ENCODE results near the gene RAB11FIP4. TPM values are rescaled to one million over a fixed set of nuclear protein-coding genes. Genes with fewer than 3 reads are reported as not detected.

Gene RAB11FIP4
- total and polyA plus RNA-seq, 2 of the 13 experiments (the other 11 are each of a cell fraction or from before 2014, with no cell fraction given): 28.0 to 89.3 TPM

GRCh38 chr17:31524926-31525800 lies 133.7 kb downstream of the RAB11FIP4 start (continued):
- no peak for TF ChIP-seq SKI (IDR thresholded peaks at IDR 0.05; ENCODE audit: partially characterized antibody)
- TF ChIP-seq RFX5 (IDR thresholded peaks at IDR 0.05; ENCODE audit: low read depth, low read length): no peak
- 0 out of 2 replicates have a peak, but pooled peaks have one; percentile 33 for TF ChIP-seq GATAD2A (CRISPR knock-in tag; IDR thresholded peaks at IDR 0.05)
- peak; percentile 31; the same call in 1 of the 2 replicates for TF ChIP-seq FOSL2 (CRISPR knock-in tag; IDR thresholded peaks at IDR 0.05)
- no peak for TF ChIP-seq HBP1 (CRISPR knock-in tag; IDR thresholded peaks at IDR 0.05; ENCODE audit: low read depth)
- 0 out of 2 replicates have a peak, but pooled peaks have one; percentile 56 for TF ChIP-seq ZNF205 (CRISPR knock-in tag; IDR thresholded peaks at IDR 0.05)
- TF ChIP-seq NCOA1 (CRISPR knock-in tag; IDR thresholded peaks at IDR 0.05): no peak
- 0 out of 2 replicates have a peak, but pooled peaks have one; percentile 37 for TF ChIP-seq ZNF580 (CRISPR knock-in tag; IDR thresholded peaks at IDR 0.05; ENCODE audit: borderline replicate concordance, low read depth)
- no peak for TF ChIP-seq GZF1 (CRISPR knock-in tag; IDR thresholded peaks at IDR 0.05)
- no peak for TF ChIP-seq AGO1 (IDR thresholded peaks at IDR 0.05; ENCODE audit: low read depth, low read length, poor library complexity, severe bottlenecking)
- TF ChIP-seq ZBTB49 (CRISPR knock-in tag; IDR thresholded peaks at IDR 0.05; ENCODE audit: borderline replicate concordance): no peak
- TF ChIP-seq RFXAP (CRISPR knock-in tag; IDR thresholded peaks at IDR 0.05; ENCODE audit: borderline replicate concordance): no peak
- no peak for TF ChIP-seq ZNF552 (CRISPR knock-in tag; IDR thresholded peaks at IDR 0.05; ENCODE audit: borderline replicate concordance)
- no peak for TF ChIP-seq ZSCAN29 (CRISPR knock-in tag; conservative IDR thresholded peaks at IDR 0.05)
- no peak for TF ChIP-seq KDM5A (IDR thresholded peaks at IDR 0.05; ENCODE audit: borderline replicate concordance, low read length)
- TF ChIP-seq ZFX (CRISPR knock-in tag; IDR thresholded peaks at IDR 0.05; ENCODE audit: low read depth): no peak
- 0 out of 2 replicates have a peak, but pooled peaks have one; percentile 28 for TF ChIP-seq KAT8 (CRISPR knock-in tag; IDR thresholded peaks at IDR 0.05)
- TF ChIP-seq KDM4B (CRISPR knock-in tag; IDR thresholded peaks at IDR 0.05): no peak
- no peak for TF ChIP-seq POLR2A (IDR thresholded peaks at IDR 0.05; ENCODE audit: insufficient read depth in 1 of 2, low read depth in 2 of 2, low read length in 2 of 2)
- no peak for TF ChIP-seq ZNF550 (CRISPR knock-in tag; IDR thresholded peaks at IDR 0.05; ENCODE audit: borderline replicate concordance)
- no peak for TF ChIP-seq ZNF503 (CRISPR knock-in tag; IDR thresholded peaks at IDR 0.05)
- no peak for TF ChIP-seq MTA1 (CRISPR knock-in tag; IDR thresholded peaks at IDR 0.05; ENCODE audit: borderline replicate concordance)
- no peak for TF ChIP-seq ZNF367 (CRISPR knock-in tag; IDR thresholded peaks at IDR 0.05; ENCODE audit: borderline replicate concordance)
- no peak for TF ChIP-seq ATF7 (IDR thresholded peaks at IDR 0.05)
- no peak for TF ChIP-seq ATF7 (CRISPR knock-in tag; IDR thresholded peaks at IDR 0.05)
- TF ChIP-seq ZNF614 (CRISPR knock-in tag; IDR thresholded peaks at IDR 0.05; ENCODE audit: borderline replicate concordance): peak; percentile 29; the same call in 1 of the 2 replicates

Measured in HepG2 (cell line).